Activated CD4-positive, CD25-positive, alpha-beta regulatory T cell treated with anti-CD3 and anti-CD28 coated beads, Interleukin-2, amount 50 U/mL, for 24 hours (primary cell): ENCODE measurements around the gene ARPP21.
A peak's percentile ranks its signal among the peaks of the same experiment; 100 is the strongest.
"Not testable (repeated sequence)": the region's sequence is repeated elsewhere in the genome, so short reads cannot be mapped to it uniquely, and the experiment has no call there.

ENCODE experiments used
- ATAC-seq, 2 donors: fragments of 150-1000 bp; cut with Tn5 transposase; one replicate each; pipeline ENCODE4 v1.10.0; 2021; ENCODE audit warnings: mild to moderate bottlenecking in 1 of 2, moderate library complexity in 1 of 2

Gene ARPP21

GRCh38 chr3:35639254-35640186, at the start of gene ARPP21:
TSS of gene ARPP21 (plus strand) at chr3:35639525. CDS start at chr3:35681752, 42,227 bp downstream.
- ATAC-seq = peak in 1 of 2 donors; percentile 32

GRCh38 chr3:35592589-35593295, 46.6 kb upstream of the ARPP21 start:
- ATAC-seq = no peak

- ATAC-seq = no peak
Measured at GRCh38 chr3:35594739-35595138, 44.6 kb upstream of the ARPP21 start.

GRCh38 chr3:35596335-35596995, 42.9 kb upstream of the ARPP21 start:
- no peak for ATAC-seq

- ATAC-seq = no peak
Measured at GRCh38 chr3:35597490-35597889, 41.8 kb upstream of the ARPP21 start.

- no peak for ATAC-seq
Measured at GRCh38 chr3:35598804-35599203, 40.5 kb upstream of the ARPP21 start.

- no peak for ATAC-seq
Measured at GRCh38 chr3:35601959-35602358, 37.4 kb upstream of the ARPP21 start.

GRCh38 chr3:35602395-35602936, 36.9 kb upstream of the ARPP21 start:
- ATAC-seq = no peak

- no peak for ATAC-seq
Measured at GRCh38 chr3:35616346-35616745, 23.0 kb upstream of the ARPP21 start.

- ATAC-seq = no peak
Measured at GRCh38 chr3:35617370-35617769, 22.0 kb upstream of the ARPP21 start.

GRCh38 chr3:35620238-35620637, 19.1 kb upstream of the ARPP21 start:
- ATAC-seq = not testable (repeated sequence)

GRCh38 chr3:35624698-35625097, 14.6 kb upstream of the ARPP21 start:
- no peak for ATAC-seq

- ATAC-seq = no peak
Measured at GRCh38 chr3:35633332-35634124, 5.8 kb upstream of the ARPP21 start.

GRCh38 chr3:35635407-35635806, 3.9 kb upstream of the ARPP21 start:
- ATAC-seq = no peak

- no peak for ATAC-seq
Measured at GRCh38 chr3:35635926-35636683, 3.2 kb upstream of the ARPP21 start.

GRCh38 chr3:35638251-35638979, 910 bp upstream of the ARPP21 start:
- ATAC-seq = no peak

- no peak for ATAC-seq
Measured at GRCh38 chr3:35638980-35639253, 408 bp upstream of the ARPP21 start.

- no peak for ATAC-seq
Measured at GRCh38 chr3:35640190-35641165, 1.2 kb downstream of the ARPP21 start.

- no peak for ATAC-seq
Measured at GRCh38 chr3:35641331-35641730, 2.0 kb downstream of the ARPP21 start.
